ENCODE results near the gene ABCG4. TPM values are rescaled to one million over a fixed set of nuclear protein-coding genes. Genes with fewer than 3 reads are reported as not detected.
A peak's percentile ranks its signal among the peaks of the same experiment; 100 is the strongest.
"Not testable (repeated sequence)": the region's sequence is repeated elsewhere in the genome, so short reads cannot be mapped to it uniquely, and the experiment has no call there.

Gene ABCG4
- total RNA-seq (0.95 TPM), polyA plus RNA-seq (0.18 TPM)

- Histone ChIP-seq H3K4me3 (ENCODE audit: low read depth, low read length) (peak within 1 kb of the TSS; percentile 58), H3K27ac (ENCODE audit: low read depth) (no peak within 1 kb of the TSS), H3K36me3 (ENCODE audit: insufficient read depth) (no peaks in the 10 kb centered on the region), H3K4me1 (ENCODE audit: insufficient read depth) (no peaks in the 10 kb centered on the region)
- under 1% methylated on average over 73 of the region's 73 CpGs for WGBS
- no peak for DNase-seq (ENCODE audit: extremely low spot score)
Measured at GRCh38 chr11:119149018-119149785, at the start of gene ABCG4. TSS of gene ABCG4 (plus strand) at chr11:119149052. CDS start at chr11:119149966, 914 bp downstream.

DNA sequence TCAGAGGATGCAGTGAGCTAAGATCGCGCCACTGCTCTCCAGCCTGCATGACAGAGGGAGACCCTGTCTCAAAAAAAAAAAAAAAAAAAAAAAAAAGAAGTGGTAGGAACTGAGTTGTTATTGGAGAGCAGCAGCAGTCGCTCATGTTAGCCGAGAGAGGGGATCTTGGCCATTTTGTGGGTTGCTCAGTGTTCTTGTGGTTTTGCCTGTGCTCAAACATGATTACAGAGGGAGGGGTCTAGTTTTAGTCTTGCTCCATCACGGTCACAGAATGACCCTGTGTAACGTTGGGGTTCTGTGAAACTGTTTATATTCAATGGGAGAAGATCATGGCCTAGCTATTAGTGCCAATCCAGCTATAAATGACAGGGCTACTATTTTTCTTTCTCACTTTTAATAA, 49.1 kb upstream of the ABCG4 start:
- Histone ChIP-seq H3K36me3 (ENCODE audit: insufficient read depth) (no peaks in the 10 kb centered on the region), H3K27ac (ENCODE audit: low read depth) (no peak overlapping the region), H3K4me3 (ENCODE audit: low read depth, low read length) (no peak overlapping the region), H3K4me1 (ENCODE audit: insufficient read depth) (no peaks in the 10 kb centered on the region)
- 74% methylated on average over 6 of the region's 6 CpGs for WGBS
- no peak for DNase-seq (ENCODE audit: extremely low spot score)

DNA sequence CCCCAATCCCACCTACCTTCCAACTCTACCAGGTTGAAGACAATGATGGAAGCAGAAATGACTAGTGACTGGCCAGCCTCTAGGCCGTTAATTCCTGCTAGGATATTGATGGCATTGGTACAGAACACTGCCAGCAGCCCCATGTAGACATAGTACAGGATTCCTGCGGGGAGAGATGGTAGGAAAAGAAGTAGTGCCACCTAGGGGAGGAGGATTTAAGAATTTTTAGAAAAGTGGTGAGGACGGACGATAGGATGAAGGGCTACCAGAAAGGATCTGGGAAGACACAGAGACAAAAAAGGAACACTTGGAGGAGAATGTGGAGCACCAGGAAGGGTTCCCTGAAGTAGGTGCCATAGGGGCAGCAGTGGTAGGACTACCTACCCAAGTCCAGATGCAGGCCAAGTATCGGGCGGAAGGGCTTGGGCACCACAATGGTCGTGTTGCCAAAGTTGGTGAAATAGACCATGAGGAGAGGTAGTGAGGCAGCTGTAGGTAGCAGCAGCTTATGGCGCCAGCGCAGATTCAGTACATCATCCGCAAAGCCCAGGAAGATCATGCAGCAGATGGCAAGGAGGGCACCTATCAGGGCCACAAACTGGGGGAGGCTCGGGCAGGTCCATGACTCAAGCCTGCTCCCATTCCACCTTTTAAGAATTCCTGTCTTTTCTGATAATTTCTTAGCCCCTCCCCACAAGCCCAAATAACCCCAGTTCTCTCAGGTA, 48.4 kb upstream of the ABCG4 start:
- no peak for DNase-seq (ENCODE audit: extremely low spot score)
- Histone ChIP-seq H3K4me3 (ENCODE audit: low read depth, low read length) (peak overlapping the region; percentile 76), H3K27ac (ENCODE audit: low read depth) (no peak overlapping the region), H3K4me1 (ENCODE audit: insufficient read depth) (no peaks in the 10 kb centered on the region), H3K36me3 (ENCODE audit: insufficient read depth) (no peaks in the 10 kb centered on the region)
- WGBS, result 43% methylated on average over 11 of the region's 11 CpGs

DNA sequence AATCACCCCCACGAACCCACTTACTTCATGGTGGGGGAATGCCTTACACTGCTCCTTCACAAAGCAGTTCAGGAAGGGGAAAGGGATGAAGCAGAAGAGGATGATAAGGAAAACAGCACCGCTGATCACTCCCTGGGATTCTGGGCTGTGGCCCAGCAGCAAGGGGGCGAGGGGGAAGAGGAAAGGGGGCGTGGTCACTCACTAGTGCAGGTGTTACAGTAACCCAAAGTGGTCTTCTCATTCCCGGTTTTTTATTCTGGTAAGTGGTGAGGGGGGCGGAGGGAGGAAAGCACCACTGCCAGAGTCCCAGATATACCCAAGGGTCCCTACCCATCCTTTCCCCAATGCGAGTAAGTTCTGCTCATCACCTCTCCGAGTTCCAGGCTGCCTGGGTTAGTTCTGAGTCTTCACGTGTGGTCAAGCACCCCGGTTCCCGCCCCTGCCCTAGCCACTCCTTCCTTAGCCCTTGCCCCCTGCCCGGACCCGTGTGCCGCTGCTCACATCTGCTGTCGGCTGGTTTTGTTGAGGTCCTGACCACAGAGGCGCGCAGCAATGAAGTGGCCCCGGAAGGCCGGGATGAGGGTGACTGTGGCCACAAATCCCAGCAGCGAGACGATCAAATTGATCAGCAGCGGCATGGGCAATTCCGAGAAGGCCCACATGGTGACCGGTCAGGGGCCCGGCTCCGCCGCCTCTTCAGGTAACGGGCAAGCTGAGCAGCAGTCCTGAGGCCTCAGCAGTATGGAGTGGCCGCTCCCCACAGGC, 47.7 kb upstream of the ABCG4 start:
- Histone ChIP-seq H3K4me1 (ENCODE audit: insufficient read depth) (no peaks in the 10 kb centered on the region), H3K4me3 (ENCODE audit: low read depth, low read length) (peak overlapping the region; percentile 76), H3K27ac (ENCODE audit: low read depth) (peak overlapping the region; percentile 87), H3K36me3 (ENCODE audit: insufficient read depth) (no peaks in the 10 kb centered on the region)
- DNase-seq (ENCODE audit: extremely low spot score), result no peak
- WGBS, result 1% methylated on average over 29 of the region's 29 CpGs

GRCh38 chr11:119101759-119102423, 47.0 kb upstream of the ABCG4 start, which contains the start of gene DPAGT1:
TSS of gene DPAGT1 (minus strand) at chr11:119101853. CDS start at chr11:119101655, 198 bp downstream.
- peak; percentile 94 for DNase-seq (ENCODE audit: extremely low spot score)
- Histone ChIP-seq H3K36me3 (ENCODE audit: insufficient read depth) (no peaks in the 10 kb centered on the region), H3K27ac (ENCODE audit: low read depth) (peak within 1 kb of the TSS; percentile 87), H3K4me3 (ENCODE audit: low read depth, low read length) (peak within 1 kb of the TSS; percentile 76), H3K4me1 (ENCODE audit: insufficient read depth) (no peaks in the 10 kb centered on the region)
- under 1% methylated on average over 32 of the region's 32 CpGs for whole genome bisulfite sequencing

GRCh38 chr11:119103161-119103664, 45.6 kb upstream of the ABCG4 start:
- H3K4me1 ChIP-seq (ENCODE audit: insufficient read depth); H3K36me3 ChIP-seq (ENCODE audit: insufficient read depth); H3K4me3 ChIP-seq (ENCODE audit: low read depth, low read length); DNase-seq (ENCODE audit: extremely low spot score): not testable (repeated sequence)
- 83% methylated on average over 18 of the region's 18 CpGs for WGBS
- H3K27ac ChIP-seq (ENCODE audit: low read depth), result peak overlapping the region; percentile 44

DNA sequence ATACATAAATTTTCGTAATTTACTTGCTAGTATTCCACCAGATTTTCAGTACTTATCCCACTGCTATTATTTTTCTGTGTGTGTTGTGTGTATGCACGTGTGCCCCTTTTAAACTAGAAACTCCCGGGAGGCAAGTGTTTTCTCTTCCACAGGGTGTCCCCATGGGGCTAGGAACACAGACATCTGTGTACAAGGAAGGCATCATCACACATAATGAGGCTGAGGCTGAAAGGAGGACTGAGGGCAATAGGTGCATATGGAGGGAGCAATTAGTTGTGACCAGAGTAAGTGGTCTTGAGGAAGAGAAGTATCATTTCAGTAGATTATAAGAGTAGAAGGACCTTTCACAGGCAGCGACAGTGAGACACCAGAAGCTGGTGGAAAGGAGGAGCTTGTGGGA, 45.1 kb upstream of the ABCG4 start:
- Histone ChIP-seq H3K4me1 (ENCODE audit: insufficient read depth) (peaks cover 1% of the 10 kb centered on the region), H3K36me3 (ENCODE audit: insufficient read depth) (no peaks in the 10 kb centered on the region), H3K27ac (ENCODE audit: low read depth) (no peak overlapping the region), H3K4me3 (ENCODE audit: low read depth, low read length) (no peak overlapping the region)
- no peak for DNase-seq (ENCODE audit: extremely low spot score)
- 47% methylated on average over 4 of the region's 4 CpGs for WGBS

DNA sequence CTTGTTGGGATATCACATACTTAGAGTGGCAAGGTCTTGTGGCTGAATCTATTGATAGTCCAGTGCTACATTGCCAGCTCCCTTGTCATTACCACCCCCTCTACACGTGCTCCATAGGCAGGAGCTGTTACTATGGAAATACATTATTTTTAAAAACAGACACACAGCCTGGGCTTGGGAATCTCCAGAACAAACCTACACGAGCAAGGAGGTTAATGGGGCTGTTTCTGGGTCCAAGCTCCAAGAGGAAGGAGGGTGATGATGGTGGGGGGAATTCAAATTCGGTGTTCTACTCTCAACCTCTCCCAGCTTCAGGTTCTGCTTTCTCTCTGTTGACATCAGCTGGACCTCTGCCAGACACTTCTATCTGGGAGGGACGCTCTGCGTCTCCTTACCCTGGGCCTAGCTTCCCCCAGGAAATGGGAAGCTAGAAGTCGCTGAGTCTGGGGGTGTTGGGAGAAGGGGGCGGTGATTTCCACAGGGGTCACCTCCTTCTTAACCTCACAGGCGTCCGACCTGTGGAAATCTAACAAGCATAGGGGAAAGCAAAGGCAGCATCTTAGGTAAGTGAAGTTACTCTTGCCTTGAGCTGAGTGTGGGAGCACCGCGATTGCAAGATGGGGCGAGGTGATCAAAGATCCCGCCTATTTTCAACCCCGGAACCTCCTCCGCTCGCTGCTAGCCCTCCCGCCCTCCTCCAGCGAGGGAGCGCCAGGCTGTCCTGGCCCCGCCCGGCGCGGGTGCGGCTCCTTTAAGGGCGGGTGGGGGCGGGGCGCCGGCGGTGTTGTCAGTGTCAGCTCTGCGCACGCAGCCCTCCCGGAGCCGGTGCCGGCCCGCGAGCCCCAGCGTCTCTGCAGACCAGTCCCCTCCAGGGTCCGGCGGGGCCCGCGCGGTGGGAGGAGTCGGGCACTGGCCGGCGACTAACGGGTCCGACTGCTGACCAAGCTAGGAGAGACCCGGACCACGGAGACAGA, 42.0 kb upstream of the ABCG4 start, which contains the start of gene C2CD2L:
Gene C2CD2L (plus strand): TSS at position 781 of the 974 bp plus-strand sequence. CDS start 398 bp downstream, outside the sequence.
- H3K4me1 ChIP-seq (ENCODE audit: insufficient read depth), result peaks cover 1% of the 10 kb centered on the region
- peak; percentile 63 for DNase-seq (ENCODE audit: extremely low spot score)
- H3K36me3 ChIP-seq (ENCODE audit: insufficient read depth), result peaks cover 3% of the 10 kb centered on the region
- H3K27ac ChIP-seq (ENCODE audit: low read depth), result peak within 1 kb of the TSS; percentile 70
- WGBS, result under 1% methylated on average over 49 of the region's 49 CpGs
- peak within 1 kb of the TSS; percentile 96 for H3K4me3 ChIP-seq (ENCODE audit: low read depth, low read length)

DNA sequence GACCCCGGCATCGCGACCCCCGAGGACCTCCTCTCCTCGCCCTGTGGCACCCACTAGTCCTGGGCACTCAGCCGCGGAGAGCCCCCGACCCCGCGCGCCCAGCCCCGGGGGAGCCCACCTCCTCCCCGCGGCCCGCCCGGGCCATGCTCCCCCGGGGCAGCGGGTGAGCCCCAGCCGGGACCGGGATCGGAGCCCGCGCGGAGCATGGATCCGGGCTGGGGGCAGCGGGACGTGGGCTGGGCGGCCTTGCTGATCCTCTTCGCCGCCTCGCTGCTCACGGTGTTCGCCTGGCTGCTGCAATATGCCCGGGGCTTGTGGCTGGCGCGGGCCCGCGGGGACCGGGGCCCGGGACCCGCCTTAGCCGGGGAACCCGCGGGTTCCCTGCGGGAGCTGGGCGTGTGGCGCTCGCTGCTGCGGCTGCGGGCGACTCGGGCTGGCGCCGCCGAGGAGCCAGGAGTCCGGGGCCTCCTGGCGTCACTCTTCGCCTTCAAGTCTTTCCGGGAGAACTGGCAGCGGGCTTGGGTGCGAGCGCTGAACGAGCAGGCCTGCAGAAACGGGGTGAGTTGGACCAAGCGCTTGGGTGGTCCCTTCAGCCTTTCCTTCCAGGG, 41.2 kb upstream of the ABCG4 start:
- H3K4me1 ChIP-seq (ENCODE audit: insufficient read depth), result peaks cover 1% of the 10 kb centered on the region
- peak overlapping the region; percentile 96 for H3K4me3 ChIP-seq (ENCODE audit: low read depth, low read length)
- no peak for DNase-seq (ENCODE audit: extremely low spot score)
- peaks cover 6% of the 10 kb centered on the region for H3K36me3 ChIP-seq (ENCODE audit: insufficient read depth)
- under 1% methylated on average over 65 of the region's 65 CpGs for WGBS
- H3K27ac ChIP-seq (ENCODE audit: low read depth), result peak overlapping the region; percentile 46

- H3K27ac ChIP-seq (ENCODE audit: low read depth), result no peak overlapping the region
- no peak for DNase-seq (ENCODE audit: extremely low spot score)
- H3K36me3 ChIP-seq (ENCODE audit: insufficient read depth), result peaks cover 6% of the 10 kb centered on the region
- WGBS, result 21% methylated on average over 8 of the region's 8 CpGs
- H3K4me3 ChIP-seq (ENCODE audit: low read depth, low read length), result peak overlapping the region; percentile 96
- H3K4me1 ChIP-seq (ENCODE audit: insufficient read depth), result peaks cover 1% of the 10 kb centered on the region
Measured at GRCh38 chr11:119108146-119108856, 40.6 kb upstream of the ABCG4 start.

DNA sequence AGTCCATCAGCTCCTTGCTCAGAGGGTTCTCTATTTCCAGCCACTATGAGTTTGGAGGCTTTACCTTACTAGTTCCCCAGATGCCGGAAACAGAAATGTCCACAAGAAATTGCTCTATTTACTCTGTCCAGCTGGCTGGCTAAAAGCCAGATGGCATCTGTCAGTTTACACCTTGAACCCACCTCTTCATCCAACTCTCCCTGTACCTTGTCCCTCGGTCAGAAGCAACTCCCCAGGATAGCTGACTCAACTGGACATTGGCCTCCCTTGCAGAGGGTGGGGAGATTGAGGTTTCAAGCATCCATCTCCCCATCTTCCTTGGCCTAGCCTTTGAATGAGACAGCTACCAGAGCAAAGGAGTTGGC, 40.0 kb upstream of the ABCG4 start:
- H3K4me1 ChIP-seq (ENCODE audit: insufficient read depth), result peaks cover 1% of the 10 kb centered on the region
- WGBS, result 83% methylated on average over 2 of the region's 2 CpGs
- H3K36me3 ChIP-seq (ENCODE audit: insufficient read depth), result peaks cover 8% of the 10 kb centered on the region
- DNase-seq (ENCODE audit: extremely low spot score), result no peak
- no peak overlapping the region for H3K4me3 ChIP-seq (ENCODE audit: low read depth, low read length)
- H3K27ac ChIP-seq (ENCODE audit: low read depth), result no peak overlapping the region

Data from urinary bladder (tissue), 4 donors.